Gastrocnemius medialis (tissue), 4 donors: Measurements from ENCODE around the gene TP73.

ENCODE experiments used
- POLR2A ChIP-seq, 2 donors: fragments of 450-650 bp; IDR thresholded peaks; one replicate each; pipeline ENCODE4 v1.6.1; 2017; ENCODE audit warnings: antibody characterized with exemption in 2 of 2, mild to moderate bottlenecking in 2 of 2, moderate library complexity in 2 of 2
- TF ChIP-seq, protein P1 (sequence below), 5 experiments: fragments of 450-650 bp in 3 of 5; fragments of 200-600 bp in 2 of 5; sonication (generic) in 2 of 5; IDR thresholded peaks in 4 of 5; conservative IDR thresholded peaks in 1 of 5; 1 replicate in 4 of 5; 2 replicates in 1 of 5; pipeline ENCODE4 v1.5.1; 2016 to 2019; ENCODE audit warnings: antibody characterized with exemption in 5 of 5, mild to moderate bottlenecking in 3 of 5, moderate library complexity in 3 of 5

DNA sequence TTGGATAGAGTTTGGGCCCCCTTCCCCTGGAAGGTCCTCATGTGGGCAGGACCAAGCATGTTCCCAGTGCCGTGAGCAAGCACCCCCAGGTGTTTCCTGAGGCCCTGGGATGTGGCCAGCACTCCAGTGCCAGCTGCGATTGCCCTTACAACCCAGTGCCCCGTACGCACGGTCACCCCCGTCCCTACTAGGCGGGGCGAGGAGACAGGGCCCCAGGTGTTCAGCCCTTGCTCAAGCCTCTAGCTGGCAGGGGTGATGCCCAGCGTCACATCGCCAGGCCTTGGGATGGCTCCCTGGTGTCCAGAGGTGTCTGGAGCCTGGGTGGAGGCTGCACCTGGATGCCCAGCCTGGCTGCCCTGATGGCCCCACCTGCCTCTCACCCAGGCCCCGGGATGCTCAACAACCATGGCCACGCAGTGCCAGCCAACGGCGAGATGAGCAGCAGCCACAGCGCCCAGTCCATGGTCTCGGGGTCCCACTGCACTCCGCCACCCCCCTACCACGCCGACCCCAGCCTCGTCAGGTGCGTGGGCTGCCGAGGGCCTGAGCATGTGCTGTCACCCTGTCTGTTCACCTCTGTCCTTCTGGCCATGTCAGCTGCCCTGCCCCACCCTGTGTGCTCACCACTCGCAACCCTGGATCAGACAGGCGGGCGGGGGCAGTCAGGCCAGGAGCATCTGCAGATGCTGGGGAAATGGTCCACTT, 78.4 kb downstream of the TP73 start:
- no peak for TF ChIP-seq POLR2A (IDR thresholded peaks at IDR 0.05)
- TF ChIP-seq, protein P1, sequence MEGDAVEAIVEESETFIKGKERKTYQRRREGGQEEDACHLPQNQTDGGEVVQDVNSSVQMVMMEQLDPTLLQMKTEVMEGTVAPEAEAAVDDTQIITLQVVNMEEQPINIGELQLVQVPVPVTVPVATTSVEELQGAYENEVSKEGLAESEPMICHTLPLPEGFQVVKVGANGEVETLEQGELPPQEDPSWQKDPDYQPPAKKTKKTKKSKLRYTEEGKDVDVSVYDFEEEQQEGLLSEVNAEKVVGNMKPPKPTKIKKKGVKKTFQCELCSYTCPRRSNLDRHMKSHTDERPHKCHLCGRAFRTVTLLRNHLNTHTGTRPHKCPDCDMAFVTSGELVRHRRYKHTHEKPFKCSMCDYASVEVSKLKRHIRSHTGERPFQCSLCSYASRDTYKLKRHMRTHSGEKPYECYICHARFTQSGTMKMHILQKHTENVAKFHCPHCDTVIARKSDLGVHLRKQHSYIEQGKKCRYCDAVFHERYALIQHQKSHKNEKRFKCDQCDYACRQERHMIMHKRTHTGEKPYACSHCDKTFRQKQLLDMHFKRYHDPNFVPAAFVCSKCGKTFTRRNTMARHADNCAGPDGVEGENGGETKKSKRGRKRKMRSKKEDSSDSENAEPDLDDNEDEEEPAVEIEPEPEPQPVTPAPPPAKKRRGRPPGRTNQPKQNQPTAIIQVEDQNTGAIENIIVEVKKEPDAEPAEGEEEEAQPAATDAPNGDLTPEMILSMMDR (IDR thresholded peaks at IDR 0.05 in 4 of 5, conservative IDR thresholded peaks at IDR 0.05 in 1 of 5), result no peak
